ENCODE measurements around the gene GRM7.
"Not testable (repeated sequence)": the region's sequence is repeated elsewhere in the genome, so short reads cannot be mapped to it uniquely, and the experiment has no call there.

Gene GRM7

DNA sequence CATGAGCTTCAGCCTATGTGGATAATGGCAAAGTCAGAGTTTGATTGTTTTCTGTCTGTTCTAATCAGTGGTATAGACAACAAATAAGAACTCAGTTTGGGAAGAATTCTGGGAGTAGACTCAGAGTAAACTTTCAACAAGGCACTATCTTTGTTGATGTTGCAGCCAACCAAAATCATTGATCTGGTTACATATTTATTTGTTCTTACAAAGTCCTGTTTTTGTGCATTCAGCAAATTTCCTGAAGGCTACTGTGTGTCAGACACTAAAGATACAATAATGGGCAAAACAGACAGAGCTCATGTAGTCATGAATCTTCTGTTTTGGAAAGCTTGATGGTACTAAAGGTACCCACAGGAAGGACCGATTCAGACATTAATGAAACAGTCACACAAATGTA is 55.0 kb downstream of the GRM7 start:
- no peak overlapping the region for H3K27ac ChIP-seq
- no peak for DNase-seq (ENCODE audit: low spot score)
- H3K4me3 ChIP-seq = no peak overlapping the region
- TF ChIP-seq, protein P1, sequence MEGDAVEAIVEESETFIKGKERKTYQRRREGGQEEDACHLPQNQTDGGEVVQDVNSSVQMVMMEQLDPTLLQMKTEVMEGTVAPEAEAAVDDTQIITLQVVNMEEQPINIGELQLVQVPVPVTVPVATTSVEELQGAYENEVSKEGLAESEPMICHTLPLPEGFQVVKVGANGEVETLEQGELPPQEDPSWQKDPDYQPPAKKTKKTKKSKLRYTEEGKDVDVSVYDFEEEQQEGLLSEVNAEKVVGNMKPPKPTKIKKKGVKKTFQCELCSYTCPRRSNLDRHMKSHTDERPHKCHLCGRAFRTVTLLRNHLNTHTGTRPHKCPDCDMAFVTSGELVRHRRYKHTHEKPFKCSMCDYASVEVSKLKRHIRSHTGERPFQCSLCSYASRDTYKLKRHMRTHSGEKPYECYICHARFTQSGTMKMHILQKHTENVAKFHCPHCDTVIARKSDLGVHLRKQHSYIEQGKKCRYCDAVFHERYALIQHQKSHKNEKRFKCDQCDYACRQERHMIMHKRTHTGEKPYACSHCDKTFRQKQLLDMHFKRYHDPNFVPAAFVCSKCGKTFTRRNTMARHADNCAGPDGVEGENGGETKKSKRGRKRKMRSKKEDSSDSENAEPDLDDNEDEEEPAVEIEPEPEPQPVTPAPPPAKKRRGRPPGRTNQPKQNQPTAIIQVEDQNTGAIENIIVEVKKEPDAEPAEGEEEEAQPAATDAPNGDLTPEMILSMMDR (IDR thresholded peaks at IDR 0.05) = no peak

DNA sequence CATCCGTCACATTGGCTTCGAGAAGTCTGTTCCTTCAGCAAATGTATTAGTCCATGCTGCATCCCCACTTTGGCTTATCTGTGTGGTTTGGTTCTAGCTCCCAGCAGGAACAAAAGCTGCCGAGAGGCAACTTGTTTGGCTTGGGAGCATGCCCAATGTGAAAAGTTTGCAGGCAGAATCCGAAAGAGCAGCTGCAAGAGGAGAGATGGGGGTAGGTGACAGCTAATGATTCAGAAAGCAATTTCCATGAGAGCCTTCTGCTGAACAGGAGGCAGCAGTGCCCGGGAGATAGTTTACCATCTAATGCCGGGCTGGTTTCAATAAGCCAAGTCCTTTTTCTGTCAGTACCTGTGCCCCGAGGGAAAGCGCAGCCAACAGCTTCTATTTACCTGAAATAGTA is 60.2 kb downstream of the GRM7 start:
- no peak overlapping the region for H3K4me3 ChIP-seq
- no peak overlapping the region for H3K27ac ChIP-seq
- DNase-seq (ENCODE audit: low spot score) = no peak
- TF ChIP-seq, protein P1 (IDR thresholded peaks at IDR 0.05) = no peak

DNA sequence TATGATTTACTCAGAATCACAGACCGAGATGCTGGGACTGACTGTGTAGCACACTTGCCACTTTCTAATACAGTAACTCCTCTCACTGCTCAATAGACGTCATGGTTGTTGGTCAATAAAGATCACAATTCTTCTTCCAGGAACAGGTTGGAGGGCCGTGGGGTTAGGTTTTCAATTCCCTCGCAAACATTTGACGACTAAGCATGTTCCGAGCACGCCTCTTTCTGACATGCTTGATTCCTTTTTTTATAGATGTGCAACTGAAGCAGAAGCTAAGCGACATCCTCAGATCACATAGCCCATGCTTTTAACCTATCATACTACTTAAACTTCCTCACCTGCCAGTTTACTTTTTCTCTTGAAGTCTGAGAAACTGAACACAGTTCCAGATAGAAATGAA is 61.0 kb downstream of the GRM7 start:
- TF ChIP-seq, protein P1 (IDR thresholded peaks at IDR 0.05) = no peak
- DNase-seq (ENCODE audit: low spot score) = no peak
- H3K27ac ChIP-seq = no peak overlapping the region
- no peak overlapping the region for H3K4me3 ChIP-seq

DNA sequence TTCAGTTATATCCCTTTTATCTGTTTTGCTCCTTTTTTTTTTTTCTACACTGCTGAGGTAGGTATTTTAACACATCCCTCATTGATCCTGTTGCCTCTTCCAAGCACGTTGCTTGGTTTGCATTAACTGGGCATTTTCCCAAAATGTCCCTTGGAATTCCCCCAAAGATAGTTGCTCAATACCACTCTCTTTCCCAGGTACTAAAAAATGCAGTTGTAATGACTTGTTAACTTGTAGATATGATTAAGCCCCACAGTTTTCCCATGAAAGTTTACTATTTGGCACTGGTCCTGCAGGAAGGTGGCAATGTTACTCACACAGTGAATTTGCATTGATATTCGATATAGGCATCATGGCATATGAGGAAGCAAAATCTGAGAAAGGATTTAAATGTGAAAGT is 67.1 kb downstream of the GRM7 start:
- H3K4me3 ChIP-seq = no peak overlapping the region
- H3K27ac ChIP-seq = no peak overlapping the region
- no peak for DNase-seq (ENCODE audit: low spot score)
- TF ChIP-seq, protein P1 (IDR thresholded peaks at IDR 0.05) = no peak

DNA sequence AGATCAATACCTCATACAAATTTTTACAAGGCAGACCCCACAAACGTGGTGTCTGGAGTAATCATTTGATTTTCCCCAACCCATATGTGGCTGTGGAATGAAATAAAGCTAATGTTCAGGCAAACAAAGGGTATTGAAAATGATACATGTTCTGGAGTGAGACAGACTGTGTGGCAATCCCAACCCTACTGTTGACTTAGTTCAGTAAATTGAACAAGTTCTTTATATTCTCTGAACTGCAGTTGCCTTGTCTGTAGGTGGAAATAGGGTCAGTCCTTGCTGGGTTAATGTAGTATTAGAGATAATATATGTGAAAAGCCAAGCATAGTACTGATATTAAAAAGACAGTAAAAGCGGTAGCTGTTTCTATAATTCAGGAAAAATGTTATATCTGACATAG is 69.0 kb downstream of the GRM7 start:
- Histone ChIP-seq H3K4me3 (no peak overlapping the region), H3K27ac (no peak overlapping the region)
- no peak for DNase-seq (ENCODE audit: low spot score)
- TF ChIP-seq, protein P1 (IDR thresholded peaks at IDR 0.05) = no peak

DNA sequence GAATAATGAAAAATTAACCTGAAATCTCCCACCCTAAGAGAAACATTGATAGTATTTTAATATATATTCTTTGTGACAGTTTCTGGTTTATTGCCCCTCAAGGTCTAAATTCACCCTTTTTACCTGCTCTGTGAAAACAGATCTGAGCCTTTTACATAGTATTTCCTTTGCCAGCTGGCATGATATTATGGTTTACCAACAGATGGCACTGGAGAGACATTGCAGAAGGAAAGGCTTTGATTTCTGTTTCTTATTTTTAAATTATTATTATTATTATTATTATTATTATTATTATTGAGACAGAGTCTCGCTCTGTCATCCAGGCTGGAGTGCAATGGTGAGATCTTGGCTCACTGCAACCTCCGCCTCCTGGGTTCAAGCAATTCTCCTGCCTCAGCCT is 74.5 kb downstream of the GRM7 start:
- not testable (repeated sequence) for DNase-seq (ENCODE audit: low spot score); H3K27ac ChIP-seq; H3K4me3 ChIP-seq

DNA sequence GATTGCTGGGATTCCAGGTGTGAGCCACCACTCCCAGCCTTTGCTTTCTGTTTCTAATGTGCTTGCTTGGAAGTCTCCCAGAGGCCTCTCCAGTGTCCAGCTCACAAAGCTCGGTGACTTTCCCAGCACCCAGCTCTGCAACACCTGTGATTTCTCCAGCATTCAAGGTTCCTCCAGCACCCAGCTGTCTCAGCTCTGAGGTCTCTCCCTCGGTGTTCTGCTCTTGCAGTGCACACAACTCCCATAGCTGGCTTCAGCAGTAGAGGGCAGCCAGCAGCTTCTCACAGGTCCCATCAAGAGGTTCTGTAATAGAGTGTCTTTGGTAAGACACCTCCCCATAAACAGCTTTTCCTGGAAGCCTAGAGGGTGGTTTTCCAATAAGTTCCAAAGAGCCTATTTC is 75.1 kb downstream of the GRM7 start:
- Histone ChIP-seq H3K27ac (no peak overlapping the region), H3K4me3 (no peak overlapping the region)
- TF ChIP-seq, protein P1 (IDR thresholded peaks at IDR 0.05) = no peak
- DNase-seq (ENCODE audit: low spot score) = no peak

DNA sequence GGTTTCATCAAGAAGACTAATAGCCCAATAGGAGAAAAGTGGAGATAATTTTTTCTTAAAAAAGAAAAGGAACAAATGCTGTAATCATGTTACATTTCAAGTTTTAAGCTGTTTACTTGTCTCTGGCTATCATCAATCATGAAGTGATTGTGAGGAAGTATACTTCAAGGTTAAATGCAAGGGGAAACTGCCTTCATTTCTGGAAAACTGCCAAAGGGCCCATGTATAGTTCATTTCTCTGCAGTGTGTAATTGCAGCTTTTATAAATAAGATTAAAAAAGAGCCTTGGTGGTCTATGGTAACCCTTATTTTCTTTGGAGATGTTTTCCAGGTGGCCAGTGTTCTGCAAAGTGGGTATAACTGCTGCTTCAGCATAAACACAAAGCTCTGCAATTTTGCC is 101.9 kb downstream of the GRM7 start:
- no peak for DNase-seq (ENCODE audit: low spot score)

More for the DNA sequence above, 101.9 kb downstream of the GRM7 start:
- Histone ChIP-seq H3K27ac (no peak overlapping the region), H3K4me3 (no peak overlapping the region)
- TF ChIP-seq, protein P1 (IDR thresholded peaks at IDR 0.05) = no peak
